Common myeloid progenitor, CD34-positive (primary cell): ENCODE results near the gene KRT34.
"Not testable (repeated sequence)": the region's sequence is repeated elsewhere in the genome, so short reads cannot be mapped to it uniquely, and the experiment has no call there.

Experiments used
- CTCF ChIA-PET: fragments of 350-600 bp; sonication (Branson Sonifier 250); formaldehyde crosslinking; loops from one replicate; lab custom pipeline; 2021; ENCODE audit warnings: antibody characterized with exemption; lab: Charles Lee
- POLR2A ChIA-PET: fragments of 350-600 bp; sonication (Branson Sonifier 250); formaldehyde crosslinking; loops from one replicate; lab custom pipeline; 2021; ENCODE audit warnings: antibody characterized with exemption; lab: Charles Lee
- DNase-seq, 3 donors: peaks; one replicate each; pipeline versions ENCODE4 v3.0.0 to v3.0.0-alpha.2; 2013
- H3K27ac ChIP-seq, 2 experiments: 1 replicate in 1 of 2; 2 replicates in 1 of 2; pipeline ENCODE4 v1.7.0; 2013; ENCODE audit warnings: inconsistent platforms in 2 of 2, low read length in 2 of 2, mild to moderate bottlenecking in 2 of 2, low read depth in 1 of 2, moderate library complexity in 1 of 2; ENCODE audit not compliant: severe bottlenecking in 2 of 2, insufficient read depth in 1 of 2, poor library complexity in 1 of 2
- H3K27me3 ChIP-seq, 5 experiments: replicated peaks in 2 of 5; 1 replicate in 3 of 5; 2 replicates in 2 of 5; pipeline versions ENCODE4 v1.6.1 to v1.7.0; 2013; ENCODE audit warnings: low read length in 4 of 5, mild to moderate bottlenecking in 2 of 5, moderate library complexity in 2 of 5, inconsistent platforms in 1 of 5; ENCODE audit not compliant: insufficient read depth in 5 of 5, control insufficient read depth in 4 of 5
- H3K36me3 ChIP-seq, 4 experiments: 1 replicate in 2 of 4; 2 replicates in 2 of 4; pipeline versions ENCODE4 v1.6.1 to v1.7.0; 2013; ENCODE audit warnings: low read length in 3 of 4, control low read depth in 1 of 4, mild to moderate bottlenecking in 1 of 4; ENCODE audit not compliant: control insufficient read depth in 4 of 4, insufficient read depth in 4 of 4
- H3K4me1 ChIP-seq, 4 experiments: 1 replicate in 3 of 4; 2 replicates in 1 of 4; pipeline versions ENCODE4 v1.6.1 to v1.7.1; 2013; ENCODE audit warnings: low read length in 3 of 4, mild to moderate bottlenecking in 3 of 4, control low read depth in 1 of 4, inconsistent platforms in 1 of 4, moderate library complexity in 1 of 4; ENCODE audit not compliant: control insufficient read depth in 4 of 4, insufficient read depth in 4 of 4; ENCODE audit errors: control extremely low read depth in 1 of 4
- H3K4me3 ChIP-seq, 7 experiments: 1 replicate in 4 of 7; 2 replicates in 3 of 7; pipeline versions ENCODE4 v1.5.1 to v1.7.0; 2013; ENCODE audit warnings: mild to moderate bottlenecking in 7 of 7, low read length in 6 of 7, moderate library complexity in 6 of 7, inconsistent platforms in 2 of 7, low read depth in 2 of 7, control low read depth in 1 of 7; ENCODE audit not compliant: insufficient read depth in 4 of 7, control insufficient read depth in 1 of 7; ENCODE audit errors: extremely low read depth in 1 of 7
- H3K9me3 ChIP-seq, 5 experiments: 1 replicate in 4 of 5; 2 replicates in 1 of 5; pipeline versions ENCODE4 v1.6.1 to v1.7.1; 2013; ENCODE audit warnings: low read length in 4 of 5, mild to moderate bottlenecking in 2 of 5, inconsistent platforms in 1 of 5, low read depth in 1 of 5, moderate library complexity in 1 of 5; ENCODE audit not compliant: control insufficient read depth in 4 of 5, insufficient read depth in 2 of 5; ENCODE audit errors: control extremely low read depth in 1 of 5
- WGBS: methylation state at CpG from one replicate; pipeline ENCODE4 v1.1.5; 2013; ENCODE audit not compliant: insufficient coverage; 5-methylcytosine and 5-hydroxymethylcytosine counted together

KRT34 gene

GRCh38 chr17:41386227-41386626 lies 4.1 kb upstream of the KRT34 start:
- H3K36me3 ChIP-seq = no peaks in the 10 kb centered on the region
- POLR2A ChIA-PET = no interaction called here
- no peak overlapping the region for H3K27ac ChIP-seq
- H3K4me3 ChIP-seq = no peak overlapping the region
- no CpG with 5 or more reads among the region's 1 CpG for WGBS
- peaks cover 0 to 16% (median 3%) of the 10 kb centered on the region in 5 experiments for H3K9me3 ChIP-seq
- CTCF ChIA-PET = no interaction called here
- peaks cover 0 to 4% (median 2%) of the 10 kb centered on the region in 5 experiments for H3K27me3 ChIP-seq
- no peak for DNase-seq
- H3K4me1 ChIP-seq = no peaks in the 10 kb centered on the region

GRCh38 chr17:41383690-41384089 lies 1.6 kb upstream of the KRT34 start:
- DNase-seq = no peak
- Histone ChIP-seq H3K27me3 (peaks cover 0 to 5% (median 0%) of the 10 kb centered on the region in 5 experiments), H3K27ac (no peak overlapping the region), H3K36me3 (no peaks in the 10 kb centered on the region), H3K4me3 (no peak overlapping the region), H3K9me3 (peaks cover 0 to 16% (median 3%) of the 10 kb centered on the region in 5 experiments), H3K4me1 (no peaks in the 10 kb centered on the region)
- ChIA-PET CTCF (no interaction called here), POLR2A (no interaction called here)
- WGBS = 100% methylated on average over 1 of the region's 1 CpG

DNA sequence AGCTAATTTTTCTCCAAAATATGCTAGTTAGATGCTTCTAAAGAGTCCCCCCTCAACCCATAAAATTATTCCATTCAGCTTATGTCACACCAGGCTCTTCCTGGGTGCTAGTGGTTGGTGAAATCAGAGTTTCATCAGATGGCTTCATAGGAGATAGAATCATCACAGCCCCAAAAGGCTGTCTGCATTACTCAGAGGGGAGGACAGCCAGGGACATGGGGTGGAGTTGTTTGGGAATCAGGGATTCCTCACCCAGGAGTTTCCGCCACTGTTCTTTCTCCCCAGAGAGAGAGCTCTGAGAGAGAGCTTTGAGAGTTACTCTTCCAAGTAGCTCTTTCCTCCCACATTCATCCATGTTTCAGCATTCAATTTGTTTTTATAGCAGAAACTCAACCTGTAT lies 288 bp upstream of the KRT34 start:
- Histone ChIP-seq H3K27me3 (peaks cover 0 to 5% (median 0%) of the 10 kb centered on the region in 5 experiments), H3K9me3 (peaks cover 0 to 11% (median 2%) of the 10 kb centered on the region in 5 experiments), H3K36me3 (no peaks in the 10 kb centered on the region), H3K4me3 (no peak overlapping the region), H3K27ac (no peak overlapping the region), H3K4me1 (no peaks in the 10 kb centered on the region)
- WGBS = no CpG with 5 or more reads among the region's 1 CpG
- CTCF ChIA-PET = no interaction called here
- POLR2A ChIA-PET = no interaction called here
- no peak for DNase-seq

GRCh38 chr17:41380091-41380490 lies 2.0 kb downstream of the KRT34 start:
- DNase-seq, H3K4me3 ChIP-seq, H3K27me3 ChIP-seq, POLR2A ChIA-PET, H3K4me1 ChIP-seq, CTCF ChIA-PET, H3K36me3 ChIP-seq, H3K9me3 ChIP-seq, H3K27ac ChIP-seq: not testable (repeated sequence)
- WGBS = 97% methylated on average over 6 of the region's 7 CpGs

- POLR2A ChIA-PET = no interaction called here
- Histone ChIP-seq H3K27ac (no peak overlapping the region), H3K36me3 (no peaks in the 10 kb centered on the region), H3K27me3 (peaks cover 0 to 7% (median 0%) of the 10 kb centered on the region in 5 experiments), H3K9me3 (peaks cover 0 to 5% (median 0%) of the 10 kb centered on the region in 5 experiments), H3K4me3 (no peak overlapping the region), H3K4me1 (no peaks in the 10 kb centered on the region)
- DNase-seq = no peak
- CTCF ChIA-PET = no interaction called here
- 25% methylated on average over 2 of the region's 2 CpGs for WGBS
These were observed 4.6 kb downstream of the KRT34 start for GRCh38 chr17:41377546-41377945.

DNA sequence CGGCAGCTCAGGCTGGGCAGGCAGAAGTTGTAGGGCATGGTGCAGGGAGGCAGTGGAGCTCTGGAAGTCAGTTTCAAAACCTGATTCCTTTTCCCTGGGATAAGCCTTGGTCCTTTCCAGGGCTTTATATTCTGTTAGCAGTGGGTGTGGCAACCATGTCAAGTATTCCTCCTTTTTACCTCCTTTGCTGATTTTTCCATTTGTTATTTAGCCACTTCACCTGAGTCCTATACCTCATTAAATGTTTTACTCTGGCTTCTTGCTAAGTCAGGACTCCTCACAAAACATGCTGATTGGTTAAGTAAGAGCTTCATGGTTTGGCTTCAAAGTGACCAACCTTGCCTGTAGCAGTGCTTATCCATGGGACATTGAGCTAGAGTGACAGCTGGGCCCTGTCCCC lies 12.4 kb downstream of the KRT34 start, which contains the start of gene KRT33B:
TSS of gene KRT33B (minus strand) at position 101 of the 400 bp plus-strand sequence. CDS start at position 38, 63 bp downstream.
- ChIA-PET POLR2A (no interaction called here), CTCF (no interaction called here)
- Histone ChIP-seq H3K27me3 (peaks cover 0 to 8% (median 3%) of the 10 kb centered on the region in 5 experiments), H3K9me3 (peaks cover 0 to 3% (median 0%) of the 10 kb centered on the region in 5 experiments), H3K4me1 (no peaks in the 10 kb centered on the region), H3K27ac (no peak within 1 kb of the TSS), H3K36me3 (no peaks in the 10 kb centered on the region), H3K4me3 (no peak within 1 kb of the TSS)
- WGBS = 100% methylated on average over 1 of the region's 1 CpG
- no peak for DNase-seq

DNA sequence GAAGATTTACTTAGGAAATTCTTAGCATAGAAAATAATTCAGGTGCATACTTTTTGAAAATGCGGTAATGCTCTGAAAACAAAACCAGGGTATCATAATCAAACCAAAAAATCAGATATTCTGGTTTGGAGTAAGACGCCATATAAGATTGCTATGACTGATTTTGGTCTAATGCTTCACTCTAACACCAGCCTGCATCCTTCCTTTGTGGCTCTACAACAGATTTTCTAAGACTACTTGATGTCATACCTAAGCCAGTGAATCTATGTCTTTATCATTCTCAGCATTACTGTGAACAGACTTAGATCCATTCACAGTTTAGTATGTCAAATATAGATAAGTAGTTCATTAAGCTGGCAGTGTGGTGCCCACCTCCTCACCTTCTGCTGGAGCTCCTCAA lies 13.1 kb downstream of the KRT34 start:
- H3K9me3 ChIP-seq = peaks cover 0 to 2% (median 0%) of the 10 kb centered on the region in 5 experiments
- H3K36me3 ChIP-seq = no peaks in the 10 kb centered on the region
- ChIA-PET POLR2A (no interaction called here), CTCF (no interaction called here)
- peaks cover 0 to 8% (median 3%) of the 10 kb centered on the region in 5 experiments for H3K27me3 ChIP-seq
- no peak overlapping the region for H3K27ac ChIP-seq
- no peak overlapping the region for H3K4me3 ChIP-seq
- DNase-seq = no peak
- no peaks in the 10 kb centered on the region for H3K4me1 ChIP-seq
- WGBS = 100% methylated on average over 2 of the region's 2 CpGs
